ENCODE data around the gene SLC2A2.

Gene SLC2A2

GRCh38 chr3:171028025-171028778 lies 1.7 kb upstream of the SLC2A2 start:
- peak; percentile 38 for DNase-seq

DNA sequence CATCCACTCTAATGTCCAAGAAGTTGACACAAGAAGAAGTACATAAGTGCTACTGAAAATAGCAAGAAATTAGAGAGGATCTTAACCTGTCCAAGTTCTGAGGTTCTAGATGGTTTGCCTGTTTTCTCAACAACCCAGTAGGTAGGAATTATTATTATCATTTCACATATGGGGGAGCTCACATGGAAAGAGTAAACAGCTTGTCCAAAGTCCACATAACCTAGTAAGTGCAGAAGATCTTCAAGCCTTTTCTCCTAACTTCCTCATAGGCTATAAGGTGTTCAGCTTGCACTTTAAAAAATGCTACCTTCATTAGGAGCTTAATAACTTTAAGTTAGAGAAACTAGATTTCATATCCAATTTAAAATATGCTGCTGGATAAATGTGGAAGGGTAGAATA lies 3.0 kb downstream of the SLC2A2 start:
- DNase-seq, result no peak

DNA sequence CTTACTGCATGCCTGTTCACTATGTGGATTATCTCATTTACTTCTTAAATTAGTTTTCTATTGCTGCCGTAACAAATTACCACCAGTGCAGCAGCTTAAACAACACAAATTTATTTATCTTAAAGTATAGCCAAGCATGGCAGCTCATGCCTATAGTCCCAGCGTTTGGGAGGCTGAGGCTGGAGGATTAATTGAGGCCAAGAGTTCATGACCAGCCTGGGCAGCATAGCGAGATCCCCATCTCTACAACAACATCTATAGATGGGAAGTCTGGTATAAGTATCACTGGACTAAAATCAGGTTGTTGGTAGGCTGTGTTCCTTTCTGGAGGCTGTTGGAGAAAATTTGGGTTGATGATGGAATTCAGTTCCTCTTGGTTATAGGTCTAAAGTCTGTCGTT lies 5.1 kb downstream of the SLC2A2 start:
- DNase-seq, result no peak

DNA sequence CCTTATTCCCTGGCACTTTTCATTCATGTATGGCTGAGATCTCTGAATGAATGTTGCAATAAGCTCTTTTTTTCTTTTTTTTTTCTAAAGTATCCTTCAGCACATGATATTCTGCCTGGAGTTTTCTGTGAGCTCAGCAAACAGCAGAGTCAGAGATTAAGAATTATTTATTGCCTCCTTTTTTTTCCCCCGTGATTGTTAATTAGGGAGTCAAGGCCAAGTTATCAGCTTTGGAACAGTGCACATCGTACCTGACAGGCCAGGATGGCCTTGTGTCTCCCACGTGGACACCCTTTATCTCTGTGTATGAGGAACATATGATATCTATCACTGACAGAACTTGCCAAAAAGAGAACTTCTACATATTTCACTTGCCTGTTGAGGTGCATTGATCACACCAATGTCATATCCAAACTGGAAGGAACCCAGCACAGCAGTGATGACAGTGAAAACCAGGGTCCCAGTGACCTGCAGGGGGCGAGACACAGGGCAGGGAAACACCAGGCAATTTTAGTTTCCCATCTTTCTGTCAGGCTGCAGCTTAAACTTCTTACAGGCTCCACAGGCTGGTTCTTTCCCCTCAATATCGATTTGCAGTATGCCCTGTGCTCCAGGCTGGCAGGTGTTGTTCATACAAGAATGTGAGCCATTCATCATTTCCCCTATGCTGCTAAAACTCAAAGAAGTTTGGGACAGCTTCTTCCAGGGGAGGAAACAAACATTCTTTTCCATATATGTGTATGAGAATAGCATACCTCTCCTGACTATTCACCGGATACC lies 8.2 kb downstream of the SLC2A2 start:
- DNase-seq, result no peak

- no peak for DNase-seq
Observed at GRCh38 chr3:171013822-171014748, 12.4 kb downstream of the SLC2A2 start.

DNA sequence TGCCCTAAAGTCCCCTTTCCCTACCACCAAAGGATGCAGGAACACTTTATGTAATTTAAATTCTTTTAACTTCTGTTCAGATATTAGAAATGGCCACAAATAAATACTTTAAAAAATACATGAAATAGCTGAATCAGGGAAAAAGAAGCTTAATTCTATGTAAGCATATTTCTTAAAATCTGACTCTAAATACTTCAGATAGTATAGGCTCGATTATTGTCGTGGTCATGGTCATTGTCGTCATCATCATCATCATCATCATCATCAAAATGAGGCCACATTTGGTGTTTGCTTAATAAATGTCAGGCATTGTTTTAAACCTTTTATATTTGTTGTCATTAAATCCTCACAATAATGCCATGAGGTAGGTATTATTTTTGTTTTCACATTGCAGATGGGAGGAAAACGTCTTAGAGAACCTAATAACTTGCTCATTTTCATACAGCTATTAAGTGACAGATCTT lies 14.6 kb downstream of the SLC2A2 start:
- DNase-seq, result no peak

GRCh38 chr3:171011109-171011872 lies 15.2 kb downstream of the SLC2A2 start:
- DNase-seq, result no peak

DNA sequence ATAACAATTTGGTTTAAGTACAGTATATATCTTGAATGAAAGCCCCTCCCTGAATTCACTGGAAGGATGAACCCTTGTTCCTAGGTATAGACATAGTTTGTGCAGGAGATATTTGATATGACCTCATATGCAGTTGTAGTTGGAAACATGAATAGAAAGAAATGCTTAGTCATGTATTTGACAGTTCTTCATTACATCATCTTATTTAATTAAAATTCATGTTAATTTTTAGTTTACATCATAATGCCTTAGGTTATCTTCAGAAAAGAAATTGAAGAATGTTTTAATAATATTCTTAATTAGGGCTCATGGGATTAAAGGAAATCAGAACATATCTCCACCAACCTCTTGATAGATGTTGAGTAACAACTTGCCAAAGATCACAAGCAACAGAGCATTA lies 19.2 kb downstream of the SLC2A2 start:
- no peak for DNase-seq

- DNase-seq, result no peak
Observed at GRCh38 chr3:171005648-171006047, 20.9 kb downstream of the SLC2A2 start.

DNA sequence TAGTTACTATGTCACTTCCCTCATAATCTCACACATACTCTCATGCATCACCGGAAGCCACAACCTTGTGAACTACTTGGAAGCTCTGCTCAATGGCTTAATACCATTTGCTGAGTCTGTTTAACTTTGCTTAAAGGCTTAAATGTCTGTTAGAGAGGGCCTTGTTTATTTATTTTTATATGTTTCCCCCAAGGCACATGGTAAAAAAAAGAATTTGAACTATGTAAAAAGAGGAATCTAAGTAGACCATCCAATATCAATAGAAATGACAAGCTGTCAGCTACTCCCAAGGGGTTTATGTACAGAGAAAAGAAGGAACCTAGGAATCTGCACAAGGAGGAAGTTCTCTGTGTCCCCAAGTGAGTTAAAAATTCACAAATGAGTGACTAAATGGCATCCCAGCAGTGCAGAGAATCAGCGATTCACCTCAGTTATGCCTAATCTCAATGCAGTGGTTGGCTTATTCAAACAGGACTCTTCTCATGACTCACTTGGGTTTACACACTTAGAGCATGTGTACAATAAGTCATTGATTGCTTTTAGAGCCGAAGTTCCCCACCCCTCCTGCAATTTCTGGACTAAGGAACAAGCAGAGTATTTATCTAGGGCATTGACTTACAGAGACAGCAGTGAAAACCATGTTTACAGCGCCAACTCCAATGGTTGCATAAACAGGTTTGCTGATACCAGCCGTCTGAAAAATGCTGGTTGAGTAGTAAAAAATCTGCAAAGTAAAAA lies 24.4 kb downstream of the SLC2A2 start:
- no peak for DNase-seq

DNA sequence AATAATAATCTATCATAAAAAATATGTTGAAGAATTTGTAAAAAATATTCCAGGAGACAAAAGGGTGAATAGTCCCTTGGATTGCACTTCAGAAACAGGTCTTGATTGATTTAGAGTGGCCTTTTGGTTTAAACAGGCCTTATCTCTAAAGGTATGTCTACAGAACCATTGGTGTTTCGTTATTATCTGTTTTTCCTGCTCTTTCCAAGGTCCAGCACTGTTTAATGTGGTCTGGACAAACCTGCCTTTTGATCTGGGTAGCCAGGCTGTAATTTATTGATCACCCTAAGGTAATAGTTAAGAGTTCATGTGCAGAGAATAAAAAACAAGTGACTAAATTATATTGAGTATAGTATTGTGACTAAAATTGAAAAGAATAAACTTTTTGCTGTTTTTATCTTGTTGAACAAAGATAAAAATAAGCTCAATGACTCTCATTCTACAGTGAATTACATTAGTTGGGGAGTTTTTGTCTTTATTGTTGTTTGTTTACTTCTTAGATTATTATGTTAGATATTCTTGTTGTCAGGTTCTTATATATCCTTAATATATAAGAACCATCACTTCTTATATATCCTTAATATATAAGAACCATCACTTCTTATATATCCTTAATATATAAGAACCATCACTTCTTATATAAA lies 25.1 kb downstream of the SLC2A2 start:
- DNase-seq, result no peak

DNA sequence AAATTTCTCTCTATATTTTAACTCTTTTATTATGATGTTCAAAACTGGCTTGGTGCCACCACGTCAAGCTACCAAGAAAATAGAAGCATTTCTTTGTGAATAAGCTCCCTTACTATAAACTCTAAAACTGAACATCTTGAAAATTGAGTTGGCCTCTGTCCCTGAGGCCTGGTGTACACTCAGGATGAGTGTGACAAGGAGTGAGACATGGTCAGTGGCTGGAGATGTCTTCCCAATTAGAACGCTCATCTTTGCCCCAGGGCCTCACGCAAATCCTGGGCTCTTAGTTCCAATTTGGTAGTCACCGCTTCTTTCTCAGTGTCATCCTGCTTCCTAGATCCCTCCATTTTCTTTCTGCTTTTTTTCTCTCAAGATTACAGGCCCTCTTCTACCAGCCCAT lies 26.2 kb downstream of the SLC2A2 start:
- no peak for DNase-seq

- DNase-seq, result no peak
Observed at GRCh38 chr3:170999737-171000242, 26.7 kb downstream of the SLC2A2 start.

- DNase-seq, result no peak
Observed at GRCh38 chr3:170997961-170998913, 28.3 kb downstream of the SLC2A2 start.

DNA sequence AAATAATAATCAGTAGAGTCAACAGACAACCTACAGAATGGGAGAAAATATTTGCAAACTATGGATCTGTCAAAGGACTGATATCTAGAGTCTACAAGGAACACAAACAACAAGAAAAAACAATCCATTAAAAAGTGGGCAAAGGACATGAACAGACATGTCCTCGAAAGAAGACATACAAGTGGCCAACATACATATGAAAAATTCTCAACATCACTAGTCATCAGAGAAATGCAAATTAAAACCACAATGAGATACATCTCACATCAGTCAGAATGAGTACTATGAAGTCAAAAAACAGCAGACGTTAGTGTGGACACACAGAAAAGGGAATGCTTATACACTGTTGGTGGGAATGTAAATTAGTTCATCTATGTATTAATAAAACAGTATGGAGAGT lies 33.7 kb downstream of the SLC2A2 start:
- DNase-seq, result no peak

DNA sequence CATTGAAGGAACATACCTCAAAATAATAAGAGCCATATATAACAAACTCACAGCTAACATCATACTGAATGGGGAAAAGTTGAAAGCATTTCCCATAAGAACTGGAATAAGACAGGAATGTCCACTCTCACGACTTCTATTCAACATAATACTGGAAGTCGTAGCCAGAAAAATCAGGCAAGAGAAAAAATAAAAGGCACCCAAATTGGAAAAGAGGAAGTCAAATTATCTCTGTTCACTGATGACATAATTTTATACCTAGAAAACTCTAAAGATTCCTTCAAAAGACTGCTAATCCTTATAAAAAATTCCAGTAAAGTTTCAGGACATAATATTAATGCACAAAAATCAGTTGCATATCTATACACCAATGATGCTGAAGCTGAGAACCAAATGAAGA lies 34.9 kb downstream of the SLC2A2 start:
- no peak for DNase-seq

GRCh38 chr3:170989100-170989648 lies 37.3 kb downstream of the SLC2A2 start:
- DNase-seq, result no peak

DNA sequence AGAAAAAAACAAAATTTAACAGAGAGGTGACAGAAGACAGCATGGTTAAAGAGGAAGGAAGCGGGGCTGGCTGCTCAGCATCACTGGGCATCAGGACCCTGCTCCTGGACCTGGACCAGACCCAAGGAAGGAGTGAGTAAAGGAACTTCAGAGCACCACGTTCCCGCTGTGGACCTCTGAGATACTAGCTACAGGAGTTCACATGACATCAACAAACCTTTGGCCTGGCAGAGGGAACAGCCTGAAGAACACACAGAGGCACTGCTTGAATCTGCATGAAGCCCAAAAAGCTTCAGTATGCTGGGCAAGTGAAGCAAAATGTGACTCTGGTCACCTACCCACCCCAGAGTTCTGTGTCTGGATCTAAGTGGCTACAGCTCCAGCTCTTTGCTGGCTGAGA lies 38.1 kb downstream of the SLC2A2 start:
- no peak for DNase-seq

DNA sequence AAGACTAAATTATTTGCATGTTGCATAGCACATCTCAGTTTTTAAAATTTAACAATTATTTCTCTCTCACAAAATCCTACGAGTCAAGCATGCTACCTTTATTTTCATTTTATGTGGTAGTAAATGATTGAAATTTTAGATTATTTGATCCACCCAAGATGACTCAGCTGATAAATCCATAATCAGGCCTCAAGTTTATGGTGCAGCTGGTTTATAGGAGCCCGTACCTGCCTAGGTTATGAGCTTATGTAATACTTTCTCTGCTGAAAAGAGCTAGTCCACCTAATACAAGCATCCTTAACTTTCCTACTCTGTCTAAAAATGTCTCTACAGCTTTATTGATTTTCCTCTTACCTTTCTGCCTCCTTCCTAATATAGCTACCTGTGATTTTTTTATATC lies 41.2 kb downstream of the SLC2A2 start:
- no peak for DNase-seq
